Fibroblast of the conjunctiva (primary cell): Measurements from ENCODE around the gene MRTFB.
"Not testable (repeated sequence)": the region's sequence is repeated elsewhere in the genome, so short reads cannot be mapped to it uniquely, and the experiment has no call there.

Experiments used
- DNase-seq: peaks from one replicate; pipeline ENCODE4 v3.0.0-alpha.2; 2010; ENCODE audit warnings: low read depth

MRTFB gene

DNA sequence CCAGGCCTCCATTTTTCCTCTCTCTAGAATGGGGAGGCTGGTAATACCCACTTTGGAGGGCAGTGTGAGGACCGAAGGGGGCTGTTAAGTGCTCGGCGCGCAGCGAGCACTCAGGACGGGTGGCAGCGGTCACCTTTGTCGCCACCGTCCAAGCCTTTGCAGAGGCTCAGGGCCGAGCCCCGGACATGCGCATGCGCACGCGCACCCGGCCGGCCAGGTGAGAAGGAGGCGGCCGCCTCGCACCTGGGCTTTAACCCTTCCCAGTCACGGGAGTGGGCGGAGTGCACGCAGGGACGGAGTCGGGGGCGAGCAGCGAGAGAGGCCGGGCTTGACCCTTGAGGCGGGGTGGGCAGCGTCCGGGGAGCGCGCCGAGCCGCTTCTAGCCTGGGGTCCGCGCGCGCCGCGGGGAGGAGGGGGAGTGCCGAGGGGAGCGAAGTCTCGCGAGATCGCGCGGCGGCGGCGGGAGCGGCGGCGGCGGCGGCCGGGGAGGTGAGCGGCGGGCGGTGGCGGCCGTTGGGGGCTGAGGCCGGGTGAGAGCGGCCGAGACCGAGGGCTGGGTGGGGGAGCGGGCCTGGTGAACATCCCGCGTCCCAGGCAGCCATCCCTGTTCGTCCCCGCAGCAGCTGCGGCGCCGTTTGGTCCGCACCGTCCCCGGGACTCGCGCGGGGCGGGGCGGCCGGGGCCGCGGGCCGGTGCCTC, at the start of gene MRTFB:
Gene MRTFB, plus strand, starts transcription at position 443 of the 699 bp plus-strand sequence. CDS start 69,288 bp downstream, outside the sequence.
- DNase-seq: no peak

DNA sequence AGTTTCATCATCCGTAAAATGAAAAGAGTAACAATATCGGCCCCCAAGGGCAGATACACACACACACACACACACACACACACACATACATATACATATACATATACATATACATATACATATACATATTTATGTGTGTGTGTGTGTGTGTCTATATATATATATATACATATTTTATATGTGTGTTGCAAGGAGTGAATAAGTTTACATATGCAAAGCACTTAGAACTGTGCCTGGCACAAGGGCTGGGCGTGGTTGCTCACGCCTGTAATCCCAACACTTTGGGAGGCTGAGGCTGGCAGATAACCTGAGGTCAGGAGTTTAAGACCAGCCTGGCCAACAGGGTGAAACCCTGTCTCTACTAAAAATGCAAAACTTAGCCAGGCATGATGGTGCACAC, 47.6 kb upstream of the MRTFB start:
- not testable (repeated sequence) for DNase-seq

- no peak for DNase-seq
Observed at GRCh38 chr16:14024283-14024682, 46.8 kb upstream of the MRTFB start.

DNA sequence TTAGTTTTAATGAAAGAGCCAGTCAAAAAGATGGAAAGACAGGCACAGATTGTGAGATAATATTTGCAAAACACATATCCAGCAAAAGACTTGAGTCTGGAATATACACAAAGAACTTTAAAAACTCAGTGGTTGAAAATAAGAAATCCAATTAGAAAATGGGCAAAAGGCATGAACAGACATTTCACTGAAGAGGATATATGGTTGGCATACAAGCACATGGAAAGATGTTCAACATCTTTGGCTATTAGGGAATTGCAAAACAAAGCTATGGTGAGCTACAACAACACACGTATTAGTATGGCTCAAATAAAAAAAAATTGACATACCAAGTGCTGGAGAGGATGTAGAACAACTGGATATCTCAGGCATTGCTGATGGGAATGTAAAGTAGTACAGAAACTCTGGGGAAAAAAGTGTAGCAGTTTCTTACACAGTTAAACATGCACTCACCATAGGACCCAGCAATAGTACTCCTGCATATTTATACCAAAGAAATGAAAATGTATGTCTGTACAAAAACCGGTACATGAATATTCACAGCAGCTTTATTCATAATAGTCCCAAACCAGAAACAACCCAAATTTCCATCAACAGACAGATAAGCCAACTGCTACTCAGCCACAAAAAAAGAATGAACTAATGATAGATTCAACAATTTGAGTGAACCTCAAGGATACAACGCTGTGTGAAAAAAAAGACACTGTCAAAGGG, 44.4 kb upstream of the MRTFB start:
- no peak for DNase-seq

- DNase-seq: no peak
Observed at GRCh38 chr16:14028202-14028601, 42.9 kb upstream of the MRTFB start.

DNA sequence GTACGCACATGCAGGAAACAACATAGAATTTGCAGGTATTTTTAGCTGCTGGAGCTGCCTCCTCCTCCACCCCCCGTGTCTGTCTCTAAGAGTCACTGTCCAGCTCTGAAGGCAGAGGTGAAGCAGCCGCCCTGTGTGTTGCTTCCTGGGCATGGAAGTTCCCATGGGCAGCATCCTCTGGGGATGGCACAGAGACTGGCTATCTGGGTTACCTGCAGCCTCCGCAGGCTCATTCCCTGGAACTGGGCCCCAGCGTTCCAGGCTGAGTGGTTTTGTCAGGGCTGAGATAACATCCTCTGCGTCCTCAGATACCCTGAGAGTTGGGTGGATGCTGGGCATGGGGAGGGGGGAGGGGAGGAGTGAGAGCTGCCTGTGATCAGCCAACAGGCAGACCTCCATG, 41.5 kb upstream of the MRTFB start:
- DNase-seq: no peak

- no peak for DNase-seq
Observed at GRCh38 chr16:14035092-14035491, 36.0 kb upstream of the MRTFB start.

- DNase-seq: no peak
Observed at GRCh38 chr16:14036889-14037288, 34.2 kb upstream of the MRTFB start.

DNA sequence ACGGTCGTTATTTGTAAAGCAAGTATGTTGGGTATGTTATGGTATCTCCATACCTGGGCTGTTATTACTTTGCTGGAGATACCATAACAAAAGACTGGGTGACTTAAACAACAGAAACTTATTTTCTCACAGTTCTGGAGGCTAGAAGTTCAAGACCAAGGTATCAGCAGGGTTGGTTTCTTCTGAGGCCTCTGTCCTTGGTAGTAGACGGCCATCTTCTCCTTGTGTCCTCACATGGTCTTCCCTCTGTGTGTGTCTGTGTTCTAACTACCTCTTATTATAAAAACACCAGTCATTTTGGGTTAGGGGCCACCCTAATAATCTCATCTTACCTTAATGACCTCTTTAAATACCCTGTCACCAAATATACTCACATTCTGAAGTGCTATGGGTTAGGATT, 33.2 kb upstream of the MRTFB start:
- no peak for DNase-seq

DNA sequence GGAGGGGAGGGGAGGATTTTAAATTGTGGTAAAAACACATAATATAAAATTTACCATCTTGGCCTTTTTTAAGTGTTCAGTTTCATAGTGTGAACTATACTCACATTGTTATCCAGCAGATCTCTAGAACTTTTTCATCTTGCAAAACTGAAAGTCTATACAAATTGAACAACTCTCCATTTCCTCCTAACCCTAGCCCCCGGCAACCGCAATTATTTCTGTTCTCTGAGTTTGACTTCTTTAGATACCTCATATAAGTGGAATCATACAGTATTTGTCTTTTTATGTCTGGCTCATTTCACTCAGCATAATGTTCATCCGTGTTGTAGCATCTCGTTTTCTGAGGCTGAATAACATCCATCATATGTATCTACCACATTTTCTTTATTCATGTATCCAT, 30.0 kb upstream of the MRTFB start:
- no peak for DNase-seq

GRCh38 chr16:14042706-14043105, 28.4 kb upstream of the MRTFB start:
- no peak for DNase-seq

DNA sequence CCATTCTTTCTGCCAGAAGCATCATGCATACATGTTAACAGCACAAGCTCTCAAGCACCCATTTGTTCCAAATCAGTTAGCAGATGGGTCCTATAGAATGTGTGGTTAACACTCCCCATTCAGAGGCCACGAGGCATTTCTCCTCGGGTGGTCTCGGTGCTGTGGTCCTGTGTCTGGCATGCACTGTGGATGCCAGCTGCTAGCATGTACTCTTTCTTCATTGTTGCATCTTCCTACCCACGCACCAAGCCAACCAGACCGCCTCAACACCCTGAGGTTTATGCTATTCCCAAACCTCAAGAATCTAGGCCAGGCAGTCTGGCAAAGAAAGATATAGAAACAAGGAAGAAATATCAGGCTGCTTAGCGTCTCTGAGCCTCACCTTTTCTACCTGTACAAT, 27.8 kb upstream of the MRTFB start:
- DNase-seq: no peak

GRCh38 chr16:14043793-14044192, 27.3 kb upstream of the MRTFB start:
- no peak for DNase-seq

GRCh38 chr16:14047121-14047859, 23.8 kb upstream of the MRTFB start:
- not testable (repeated sequence) for DNase-seq

DNA sequence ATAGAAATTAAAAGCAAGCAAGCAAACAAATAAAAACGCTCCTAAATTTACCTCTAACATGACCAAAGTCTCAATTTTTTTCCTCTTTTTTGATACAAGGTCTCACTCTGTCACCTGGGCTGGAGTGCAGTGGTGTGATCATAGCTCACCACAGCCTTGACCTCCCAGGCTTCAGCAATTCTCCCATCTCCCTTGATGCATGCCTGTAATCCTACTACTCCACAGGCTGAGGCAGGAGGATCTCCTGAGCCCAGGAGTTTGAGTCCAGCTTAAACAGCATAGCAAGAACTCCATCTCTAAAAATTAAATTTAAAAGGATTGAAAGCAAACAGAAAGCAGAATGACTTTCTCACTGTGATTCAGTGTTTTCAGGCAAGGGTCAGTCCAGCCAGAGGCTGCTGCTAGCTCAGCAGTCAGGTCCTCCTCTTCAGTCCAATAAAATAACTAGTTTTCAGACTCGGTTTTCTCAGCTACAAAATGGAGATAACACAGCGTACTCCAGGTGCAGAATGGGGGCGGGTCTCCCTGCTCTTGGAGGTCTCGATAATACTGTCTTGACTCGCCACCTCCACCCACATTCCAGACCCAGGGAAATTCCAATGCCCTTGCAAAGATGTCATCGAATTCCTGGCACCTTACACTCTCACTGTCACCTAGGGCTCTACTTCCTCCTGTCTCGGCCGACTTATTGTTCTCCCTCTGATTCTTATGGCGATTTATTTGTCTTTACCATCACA, 20.7 kb upstream of the MRTFB start:
- no peak for DNase-seq

DNA sequence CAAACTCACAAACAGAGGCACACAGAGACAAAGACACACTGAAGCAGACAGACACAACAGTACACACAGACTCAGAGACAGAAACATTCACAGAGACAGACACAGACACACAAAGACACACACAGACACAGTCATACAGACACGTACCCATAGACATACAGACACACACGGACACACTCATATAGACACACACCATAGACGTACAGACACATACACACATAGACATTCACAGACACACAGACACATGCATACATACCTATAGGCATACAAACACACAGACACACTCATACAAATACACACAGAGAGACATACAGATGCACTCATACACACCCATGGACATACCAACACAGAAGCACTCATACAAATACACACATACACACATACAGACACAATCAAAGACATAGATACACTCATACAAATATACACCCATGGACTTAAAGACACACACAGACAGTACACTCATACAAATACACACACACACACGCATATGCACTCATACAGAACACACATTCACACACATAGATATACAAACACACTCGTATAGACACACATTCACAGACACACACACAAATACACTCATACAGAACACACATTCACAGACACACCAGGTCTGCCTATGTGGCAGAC, 19.9 kb upstream of the MRTFB start:
- DNase-seq: no peak

- DNase-seq: no peak
Observed at GRCh38 chr16:14056970-14057369, 14.1 kb upstream of the MRTFB start.

DNA sequence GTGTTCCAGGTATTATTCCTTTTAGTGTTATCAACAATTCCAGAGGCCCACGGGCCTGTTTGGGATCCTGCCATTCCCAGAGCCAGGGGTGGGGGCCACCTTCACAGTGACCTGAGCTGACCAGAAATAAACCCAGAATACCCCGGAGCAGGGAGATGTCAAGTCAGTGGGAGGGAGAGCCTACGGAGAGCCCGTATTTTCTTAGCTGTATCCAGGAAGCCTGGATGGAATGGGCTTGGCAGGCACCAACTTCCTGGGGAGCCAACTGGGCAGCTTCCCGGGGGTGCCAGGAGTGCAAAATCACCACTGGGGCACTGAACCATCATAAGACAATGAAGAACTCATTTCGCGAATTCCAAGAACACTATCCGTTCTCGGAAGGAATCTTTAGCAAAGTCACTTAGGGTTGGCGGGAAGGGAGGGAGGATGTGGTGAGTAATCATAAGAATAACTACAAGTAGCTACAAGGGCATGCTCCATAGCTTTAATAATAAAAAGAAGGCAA, 13.2 kb upstream of the MRTFB start:
- no peak for DNase-seq

DNA sequence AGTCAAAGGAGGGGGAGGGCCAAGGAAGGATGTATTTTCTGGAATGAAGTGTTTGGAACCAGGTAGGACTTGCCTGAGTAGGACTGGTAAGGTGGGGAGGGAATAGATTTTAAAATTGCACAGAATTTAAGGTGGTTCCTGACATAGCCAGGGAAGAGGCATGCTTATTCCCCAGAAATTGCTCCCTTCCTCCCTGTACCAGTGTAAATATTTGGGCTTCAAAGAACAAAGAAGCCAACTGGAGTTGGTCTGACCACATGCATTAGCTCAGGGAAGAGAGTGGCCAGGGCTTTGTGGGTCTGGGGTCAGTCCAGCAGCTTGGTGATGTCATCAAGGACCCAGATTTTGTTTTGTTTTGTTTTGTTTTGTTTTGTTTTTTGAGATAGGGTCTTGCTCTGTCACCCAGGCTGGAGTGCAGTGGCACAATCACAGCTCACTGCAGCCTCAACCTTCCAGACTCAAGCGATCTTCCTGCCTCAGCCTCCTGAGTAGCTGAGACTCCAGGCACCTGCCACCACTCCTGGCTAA, 9.3 kb upstream of the MRTFB start:
- no peak for DNase-seq

GRCh38 chr16:14062261-14062660, 8.9 kb upstream of the MRTFB start:
- DNase-seq: no peak
